Neural progenitor cell (in vitro differentiated cells): Measurements from ENCODE around the gene LIPG. TPM values are rescaled to one million over a fixed set of nuclear protein-coding genes. Genes with fewer than 3 reads are reported as not detected.

Experiments
- DNase-seq: peaks from one replicate; pipeline ENCODE4 v3.0.0-alpha.2; 2016; ENCODE audit warnings: low spot score
- H2AFZ ChIP-seq: fragments of 200-600 bp; sonication (generic); replicated peaks from 2 replicates; pipeline ENCODE4 v1.6.1; 2016; ENCODE audit warnings: antibody characterized with exemption
- H3F3A ChIP-seq: fragments of 200-600 bp; sonication (generic); 2 replicates; pipeline ENCODE4 v1.6.1; 2016; ENCODE audit warnings: antibody characterized with exemption, low read depth
- H3K27ac ChIP-seq: fragments of 200-600 bp; sonication (generic); 2 replicates; pipeline ENCODE4 v1.5.1; 2016; ENCODE audit warnings: mild to moderate bottlenecking
- H3K27me3 ChIP-seq: fragments of 200-600 bp; sonication (generic); 2 replicates; pipeline ENCODE4 v1.6.1; 2016; ENCODE audit warnings: mild to moderate bottlenecking, moderate library complexity
- H3K36me3 ChIP-seq: fragments of 200-600 bp; sonication (generic); 2 replicates; pipeline ENCODE4 v1.5.1; 2016
- H3K4me1 ChIP-seq: fragments of 200-600 bp; sonication (generic); 2 replicates; pipeline ENCODE4 v1.6.1; 2016; ENCODE audit warnings: mixed run types
- H3K4me2 ChIP-seq: fragments of 200-600 bp; sonication (generic); 2 replicates; pipeline ENCODE4 v1.6.1; 2016
- H3K4me3 ChIP-seq: fragments of 200-600 bp; sonication (generic); 2 replicates; pipeline ENCODE4 v1.5.1; 2016
- H3K79me2 ChIP-seq: fragments of 200-600 bp; sonication (generic); 2 replicates; pipeline ENCODE4 v1.6.1; 2016; ENCODE audit warnings: low read depth
- H3K9ac ChIP-seq: fragments of 200-600 bp; sonication (generic); 2 replicates; pipeline ENCODE4 v1.6.1; 2016
- H3K9me3 ChIP-seq: fragments of 200-600 bp; sonication (generic); 2 replicates; pipeline ENCODE4 v1.5.1; 2016; ENCODE audit warnings: low read depth
- H4K20me1 ChIP-seq: fragments of 200-600 bp; sonication (generic); 2 replicates; pipeline ENCODE4 v1.6.1; 2016; ENCODE audit warnings: low read depth
- H3K27ac Mint-ChIP-seq: 3 replicates; pipeline ENCODE4 v1.8.0; 2021; ENCODE audit warnings: mixed read lengths
- H3K27me3 Mint-ChIP-seq: 2 replicates; pipeline ENCODE4 v1.8.0; 2022; ENCODE audit warnings: low read depth, mild to moderate bottlenecking, inconsistent platforms, moderate library complexity, mixed read lengths; ENCODE audit not compliant: insufficient read depth
- H3K36me3 Mint-ChIP-seq: 3 replicates; pipeline ENCODE4 v1.8.0; 2021; ENCODE audit warnings: mixed read lengths
- H3K4me1 Mint-ChIP-seq: 3 replicates; pipeline ENCODE4 v1.8.0; 2021; ENCODE audit warnings: mixed read lengths
- H3K4me3 Mint-ChIP-seq: 3 replicates; pipeline ENCODE4 v1.8.0; 2021; ENCODE audit warnings: mild to moderate bottlenecking, moderate library complexity, mixed read lengths
- H3K9me3 Mint-ChIP-seq: 3 replicates; pipeline ENCODE4 v1.8.0; 2020; ENCODE audit warnings: mixed read lengths
- CTCF ChIP-seq: fragments of 200-600 bp; sonication (generic); IDR thresholded peaks from 2 replicates; pipeline ENCODE4 v1.5.1; 2017; ENCODE audit warnings: antibody characterized with exemption, mild to moderate bottlenecking
- EZH2 ChIP-seq: fragments of 200-600 bp; sonication (generic); IDR thresholded peaks from 2 replicates; pipeline ENCODE4 v1.6.1; 2017; ENCODE audit warnings: antibody characterized with exemption, mild to moderate bottlenecking, moderate library complexity
- EZH2phosphoT487 ChIP-seq: fragments of 200-600 bp; sonication (generic); IDR thresholded peaks from 2 replicates; pipeline ENCODE4 v1.6.1; 2017; ENCODE audit warnings: antibody characterized with exemption
- total RNA-seq: library from RNA; depleted of rRNA; stranded (reverse); fragments of >200 nt; gene quantifications from 2 replicates; pipeline ENCODE4 v1.2.3, GENCODE V29; 2015; ENCODE audit warnings: low replicate concordance

LIPG gene
- total RNA-seq, 1 donor from 2014 or later, result 3.7 TPM

GRCh38 chr18:49628881-49629795 lies 67.3 kb downstream of the LIPG start:
- H3K36me3 Mint-ChIP-seq, result no peaks in the 10 kb centered on the region
- no peaks in the 10 kb centered on the region for H3K79me2 ChIP-seq
- H3K27ac ChIP-seq, result no peak overlapping the region
- H3K27me3 Mint-ChIP-seq, result peaks cover 20% of the 10 kb centered on the region
- peaks cover 60% of the 10 kb centered on the region for H3K4me1 Mint-ChIP-seq
- no peak for DNase-seq
- no peaks in the 10 kb centered on the region for H3K9me3 Mint-ChIP-seq
- H4K20me1 ChIP-seq, result no peaks in the 10 kb centered on the region
- no peaks in the 10 kb centered on the region for H3F3A ChIP-seq
- H3K4me1 ChIP-seq, result peaks cover 3% of the 10 kb centered on the region
- H3K36me3 ChIP-seq, result no peaks in the 10 kb centered on the region
- TF ChIP-seq EZH2phosphoT487, result no peak
- TF ChIP-seq CTCF, result peak; percentile 58
- no peak for TF ChIP-seq EZH2
- no peaks in the 10 kb centered on the region for H3K9me3 ChIP-seq
- no peak overlapping the region for H3K4me2 ChIP-seq
- peak overlapping the region; percentile 74 for H3K4me3 Mint-ChIP-seq
- peak overlapping the region; percentile 99 for H3K27ac Mint-ChIP-seq
- H3K9ac ChIP-seq, result no peak overlapping the region
- no peaks in the 10 kb centered on the region for H3K27me3 ChIP-seq
- H3K4me3 ChIP-seq, result no peak overlapping the region
- H2AFZ ChIP-seq, result no peak overlapping the region

- no peak overlapping the region for H3K4me3 Mint-ChIP-seq
- H3K27me3 ChIP-seq, result no peaks in the 10 kb centered on the region
- peaks cover 53% of the 10 kb centered on the region for H3K4me1 Mint-ChIP-seq
- no peak overlapping the region for H3K9ac ChIP-seq
- no peaks in the 10 kb centered on the region for H3K9me3 Mint-ChIP-seq
- no peak overlapping the region for H3K4me3 ChIP-seq
- no peak for TF ChIP-seq EZH2
- no peak for TF ChIP-seq EZH2phosphoT487
- no peak for TF ChIP-seq CTCF
- no peaks in the 10 kb centered on the region for H3K36me3 ChIP-seq
- DNase-seq, result no peak
- H3F3A ChIP-seq, result no peaks in the 10 kb centered on the region
- H3K27me3 Mint-ChIP-seq, result peaks cover 20% of the 10 kb centered on the region
- H3K4me1 ChIP-seq, result no peaks in the 10 kb centered on the region
- no peaks in the 10 kb centered on the region for H3K36me3 Mint-ChIP-seq
- H2AFZ ChIP-seq, result no peak overlapping the region
- no peak overlapping the region for H3K27ac ChIP-seq
- H3K79me2 ChIP-seq, result no peaks in the 10 kb centered on the region
- H4K20me1 ChIP-seq, result no peaks in the 10 kb centered on the region
- H3K27ac Mint-ChIP-seq, result peak overlapping the region; percentile 28
- H3K9me3 ChIP-seq, result no peaks in the 10 kb centered on the region
- no peak overlapping the region for H3K4me2 ChIP-seq
Observed at GRCh38 chr18:49630246-49630699, 68.4 kb downstream of the LIPG start.

GRCh38 chr18:49631146-49631866 lies 69.4 kb downstream of the LIPG start:
- Histone ChIP-seq H3K27ac (no peak overlapping the region), H3K36me3 (no peaks in the 10 kb centered on the region), H3K27me3 (no peaks in the 10 kb centered on the region), H3K9ac (no peak overlapping the region), H3K4me2 (no peak overlapping the region), H4K20me1 (no peaks in the 10 kb centered on the region), H3F3A (no peaks in the 10 kb centered on the region), H3K79me2 (no peaks in the 10 kb centered on the region), H2AFZ (no peak overlapping the region), H3K4me3 (no peak overlapping the region), H3K9me3 (no peaks in the 10 kb centered on the region), H3K4me1 (no peaks in the 10 kb centered on the region)
- peaks cover 18% of the 10 kb centered on the region for H3K27me3 Mint-ChIP-seq
- H3K27ac Mint-ChIP-seq, result peak overlapping the region; percentile 52
- H3K36me3 Mint-ChIP-seq, result no peaks in the 10 kb centered on the region
- H3K4me1 Mint-ChIP-seq, result peaks cover 43% of the 10 kb centered on the region
- H3K9me3 Mint-ChIP-seq, result no peaks in the 10 kb centered on the region
- TF ChIP-seq EZH2 (no peak), EZH2phosphoT487 (no peak), CTCF (no peak)
- H3K4me3 Mint-ChIP-seq, result no peak overlapping the region
- DNase-seq, result no peak
